Body of pancreas (tissue), 4 donors: ENCODE results near the gene MYNN. TPM values are rescaled to one million over a fixed set of nuclear protein-coding genes. Genes with fewer than 3 reads are reported as not detected.

Experiments
- ATAC-seq: fragments of 150-250 bp; one replicate; pipeline ENCODE4 v1.9.1; 2016
- DNase-seq, 4 donors: peaks; one replicate each; pipeline ENCODE4 v3.0.0-alpha.2; 2019
- H3K27ac ChIP-seq, 4 donors: fragments of 200-600 bp; sonication (generic); 1 replicate in 3 of 4; 2 replicates in 1 of 4; pipeline versions ENCODE4 v1.5.1 to v1.6.1; 2016 to 2019; ENCODE audit warnings: mild to moderate bottlenecking in 1 of 4, mixed read lengths in 1 of 4, moderate library complexity in 1 of 4
- H3K27me3 ChIP-seq, 2 donors: fragments of 200-600 bp; sonication (generic); one replicate each; pipeline ENCODE4 v1.6.0; 2016; ENCODE audit warnings: mild to moderate bottlenecking in 1 of 2
- H3K36me3 ChIP-seq, 2 donors: fragments of 200-600 bp; sonication (generic); replicated peaks in 1 of 2; 2 replicates each; pipeline ENCODE4 v1.5.1; 2016; ENCODE audit warnings: low read depth in 2 of 2; ENCODE audit not compliant: insufficient read depth in 1 of 2
- H3K4me1 ChIP-seq: fragments of 200-600 bp; sonication (generic); one replicate; pipeline ENCODE4 v1.6.0; 2016
- H3K4me3 ChIP-seq, 2 donors: fragments of 200-600 bp; sonication (generic); 1 replicate in 1 of 2; 2 replicates in 1 of 2; pipeline ENCODE4 v1.5.1; 2016 to 2019
- H3K9me3 ChIP-seq, 3 donors: fragments of 200-600 bp; sonication (generic); 1 replicate in 2 of 3; 2 replicates in 1 of 3; pipeline ENCODE4 v1.5.1; 2016
- CTCF ChIP-seq, 7 experiments: fragments of 450-650 bp in 4 of 7; fragments of 200-600 bp in 3 of 7; sonication (generic) in 3 of 7; IDR thresholded peaks; one replicate each; pipeline ENCODE4 v1.5.1; 2016 to 2019; ENCODE audit warnings: antibody characterized with exemption in 7 of 7
- POLR2A ChIP-seq, 3 donors: fragments of 450-650 bp; IDR thresholded peaks; one replicate each; pipeline ENCODE4 v1.6.1; 2016; ENCODE audit warnings: antibody characterized with exemption in 3 of 3, mild to moderate bottlenecking in 2 of 3
- WGBS, 2 donors: methylation state at CpG; one replicate each; pipeline ENCODE4 v1.1.5; 2017; 5-methylcytosine and 5-hydroxymethylcytosine counted together
- intact Hi-C: fragments of 100-400 bp; cut with DNase I; formaldehyde crosslinking; loops from one replicate; pipeline ENCODE4 v1.15.1; 2023
- total RNA-seq, 2 donors: library from RNA; depleted of rRNA; stranded (reverse); fragments of >200 nt; gene quantifications; one replicate each; pipeline ENCODE4 v1.1.0, GENCODE V29; 2016

Gene MYNN
- total RNA-seq, 2 donors from 2014 or later: 8.9 to 10.6 TPM

- WGBS, 2 donors: 9 to 46% methylated on average over 8 to 42 of the region's 42 CpGs
- TF ChIP-seq CTCF (IDR thresholded peaks at IDR 0.05): peak in 2 of 7 experiments; percentile 4 to 5
- peak; percentile 93 to 99 (median 98) for TF ChIP-seq POLR2A (IDR thresholded peaks at IDR 0.05)
- Histone ChIP-seq H3K9me3 (peaks cover 0 to 6% (median 0%) of the 10 kb centered on the region in 3 donors), H3K27me3 (no peaks in the 10 kb centered on the region), H3K27ac (peak within 1 kb of the TSS; percentile 71 to 93 (median 83)), H3K4me3 (peak within 1 kb of the TSS; percentile 50 to 60), H3K4me1 (peaks cover 8% of the 10 kb centered on the region), H3K36me3 (no peaks in the 10 kb centered on the region)
- ATAC-seq (peak; percentile 96), DNase-seq (peak; percentile 92 to 93 (median 92))
- intact Hi-C loops: no loop called here
These were observed 8.1 kb upstream of the MYNN start, which contains the start of gene TERC for GRCh38 chr3:169764882-169765612. Gene TERC, minus strand, starts transcription at chr3:169765060.

- WGBS, 2 donors: 2 to 3% methylated on average over 18 to 46 of the region's 51 CpGs
- ATAC-seq (peak; percentile 6), DNase-seq (peak; percentile 59 to 65 (median 60))
- Histone ChIP-seq H3K4me1 (peaks cover 8% of the 10 kb centered on the region), H3K4me3 (peak within 1 kb of the TSS in 1 of 2 donors; percentile 1), H3K27ac (peak within 1 kb of the TSS; percentile 60 to 83 (median 78)), H3K27me3 (no peaks in the 10 kb centered on the region), H3K9me3 (peaks cover 0 to 6% (median 0%) of the 10 kb centered on the region in 3 donors), H3K36me3 (no peaks in the 10 kb centered on the region)
- no peak for TF ChIP-seq CTCF (IDR thresholded peaks at IDR 0.05)
- TF ChIP-seq POLR2A (IDR thresholded peaks at IDR 0.05): peak in 2 of 3 donors; percentile 57 to 73
- intact Hi-C loops: no loop called here
These were observed 3.7 kb upstream of the MYNN start, which contains the start of gene ACTRT3 for GRCh38 chr3:169769287-169770181. Gene ACTRT3, minus strand, starts transcription at chr3:169769561. Its CDS starts 41 bp downstream, at chr3:169769520.

GRCh38 chr3:169771497-169772304 is 1.5 kb upstream of the MYNN start:
- TF ChIP-seq CTCF (IDR thresholded peaks at IDR 0.05) (no peak), POLR2A (IDR thresholded peaks at IDR 0.05) (no peak)
- no peaks in the 10 kb centered on the region for H3K36me3 ChIP-seq
- H3K4me3 ChIP-seq: peak overlapping the region; percentile 62 to 72
- ATAC-seq (peak; percentile 49), DNase-seq (peak; percentile 64 to 77 (median 68))
- H3K9me3 ChIP-seq: no peaks in the 10 kb centered on the region
- WGBS, 2 donors: 1% methylated on average over 27 of the region's 27 CpGs
- H3K27ac ChIP-seq: peak overlapping the region in 3 of 4 donors; percentile 97 to 100 (median 100)
- peaks cover 26% of the 10 kb centered on the region for H3K4me1 ChIP-seq
- no peaks in the 10 kb centered on the region for H3K27me3 ChIP-seq
- intact Hi-C loops: no loop called here

- DNase-seq: peak; percentile 76 to 88 (median 83)
- peaks cover 26% of the 10 kb centered on the region for H3K4me1 ChIP-seq
- H3K36me3 ChIP-seq: no peaks in the 10 kb centered on the region
- peak overlapping the region; percentile 72 to 85 for H3K4me3 ChIP-seq
- TF ChIP-seq CTCF (IDR thresholded peaks at IDR 0.05): no peak
- no peak for TF ChIP-seq POLR2A (IDR thresholded peaks at IDR 0.05)
- no peaks in the 10 kb centered on the region for H3K27me3 ChIP-seq
- ATAC-seq: peak; percentile 66
- 0% methylated on average over 15 of the region's 15 CpGs for WGBS, 2 donors
- no peaks in the 10 kb centered on the region for H3K9me3 ChIP-seq
- H3K27ac ChIP-seq: peak overlapping the region; percentile 97 to 100 (median 99)
- intact Hi-C loops: no loop called here
These were observed 795 bp upstream of the MYNN start for GRCh38 chr3:169772305-169772896.
